Measurements from ENCODE around the gene PTPRN2.
"Not testable (repeated sequence)": the region's sequence is repeated elsewhere in the genome, so short reads cannot be mapped to it uniquely, and the experiment has no call there.

The PTPRN2 gene

GRCh38 chr7:158313931-158314330 lies 273.7 kb downstream of the PTPRN2 start:
- DNase-seq = no peak

GRCh38 chr7:158312789-158313188 lies 274.8 kb downstream of the PTPRN2 start:
- DNase-seq = no peak

GRCh38 chr7:158311791-158312190 lies 275.8 kb downstream of the PTPRN2 start:
- no peak for DNase-seq

GRCh38 chr7:158310924-158311666 lies 276.5 kb downstream of the PTPRN2 start:
- no peak for DNase-seq

GRCh38 chr7:158309868-158310763 lies 277.5 kb downstream of the PTPRN2 start:
- no peak for DNase-seq

GRCh38 chr7:158308001-158308400 lies 279.6 kb downstream of the PTPRN2 start:
- DNase-seq = no peak

- not testable (repeated sequence) for DNase-seq
Measured at GRCh38 chr7:158304072-158304471, 283.6 kb downstream of the PTPRN2 start.

GRCh38 chr7:158303121-158303520 lies 284.5 kb downstream of the PTPRN2 start:
- DNase-seq = no peak

GRCh38 chr7:158302274-158303070 lies 285.2 kb downstream of the PTPRN2 start:
- no peak for DNase-seq

- DNase-seq = no peak
Measured at GRCh38 chr7:158301207-158301606, 286.4 kb downstream of the PTPRN2 start.

GRCh38 chr7:158300427-158300826 lies 287.2 kb downstream of the PTPRN2 start:
- DNase-seq = no peak

GRCh38 chr7:158299607-158300006 lies 288.0 kb downstream of the PTPRN2 start:
- DNase-seq = no peak

GRCh38 chr7:158296798-158297104 lies 290.9 kb downstream of the PTPRN2 start:
- DNase-seq = no peak

- DNase-seq = no peak
Measured at GRCh38 chr7:158295966-158296797, 291.4 kb downstream of the PTPRN2 start.

- DNase-seq = not testable (repeated sequence)
Measured at GRCh38 chr7:158294468-158295215, 293.0 kb downstream of the PTPRN2 start.

- no peak for DNase-seq
Measured at GRCh38 chr7:158292948-158293347, 294.7 kb downstream of the PTPRN2 start.

- DNase-seq = no peak
Measured at GRCh38 chr7:158291998-158292397, 295.6 kb downstream of the PTPRN2 start.

GRCh38 chr7:158289761-158290523 lies 297.7 kb downstream of the PTPRN2 start:
- DNase-seq = no peak

- no peak for DNase-seq
Measured at GRCh38 chr7:158289231-158289630, 298.4 kb downstream of the PTPRN2 start.

- no peak for DNase-seq
Measured at GRCh38 chr7:158286210-158286609, 301.4 kb downstream of the PTPRN2 start.

- DNase-seq = no peak
Measured at GRCh38 chr7:158285383-158285770, 302.2 kb downstream of the PTPRN2 start.
